Activated T-helper 9 cell treated with anti-CD3 and anti-CD28 coated beads, Interleukin-2, amount 50 U/mL, for 16 hours (primary cell): Measurements from ENCODE around the gene TMEM242.

ENCODE experiments used
- DNase-seq: peaks from one replicate; pipeline ENCODE4 v3.0.0-alpha.2; 2020; ENCODE audit warnings: low read depth

The TMEM242 gene

GRCh38 chr6:157249826-157250225 lies 73.5 kb downstream of the TMEM242 start:
- DNase-seq = no peak

- DNase-seq = no peak
Observed at GRCh38 chr6:157248264-157248663, 75.1 kb downstream of the TMEM242 start.

- no peak for DNase-seq
Observed at GRCh38 chr6:157246771-157247484, 76.4 kb downstream of the TMEM242 start.

- no peak for DNase-seq
Observed at GRCh38 chr6:157246048-157246630, 77.2 kb downstream of the TMEM242 start.

GRCh38 chr6:157245436-157245835 lies 77.9 kb downstream of the TMEM242 start:
- no peak for DNase-seq

- DNase-seq = no peak
Observed at GRCh38 chr6:157244780-157245179, 78.5 kb downstream of the TMEM242 start.

- no peak for DNase-seq
Observed at GRCh38 chr6:157244175-157244574, 79.1 kb downstream of the TMEM242 start.

GRCh38 chr6:157242791-157243190 lies 80.5 kb downstream of the TMEM242 start:
- DNase-seq = no peak

- no peak for DNase-seq
Observed at GRCh38 chr6:157240960-157241311, 82.4 kb downstream of the TMEM242 start.

- no peak for DNase-seq
Observed at GRCh38 chr6:157240059-157240959, 83.0 kb downstream of the TMEM242 start.

GRCh38 chr6:157239671-157240058 lies 83.7 kb downstream of the TMEM242 start:
- DNase-seq = no peak
